ENCODE data around the gene CREB1.

The CREB1 gene

DNA sequence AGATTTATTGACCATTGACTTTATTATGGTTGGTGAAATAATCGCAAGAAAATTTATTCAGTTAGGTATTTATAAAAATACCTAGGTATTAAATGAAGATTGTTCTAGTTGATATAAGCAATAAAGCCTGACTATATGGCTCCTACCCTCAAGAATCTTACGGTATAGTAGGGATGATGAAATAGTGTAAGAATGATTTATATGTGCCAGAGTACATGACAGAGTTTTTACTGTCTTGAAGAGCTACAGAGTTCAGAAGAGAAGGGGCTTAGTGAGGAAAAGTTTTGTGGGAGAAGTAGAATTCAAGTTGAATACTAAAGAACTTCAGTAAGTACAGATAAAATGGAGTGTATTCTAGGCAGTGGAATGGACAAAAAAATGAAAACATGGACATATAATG is 9.7 kb downstream of the CREB1 start:
- DNase-seq (ENCODE audit: extremely low read depth, low read depth), result no peak
- TF ChIP-seq, protein P1, sequence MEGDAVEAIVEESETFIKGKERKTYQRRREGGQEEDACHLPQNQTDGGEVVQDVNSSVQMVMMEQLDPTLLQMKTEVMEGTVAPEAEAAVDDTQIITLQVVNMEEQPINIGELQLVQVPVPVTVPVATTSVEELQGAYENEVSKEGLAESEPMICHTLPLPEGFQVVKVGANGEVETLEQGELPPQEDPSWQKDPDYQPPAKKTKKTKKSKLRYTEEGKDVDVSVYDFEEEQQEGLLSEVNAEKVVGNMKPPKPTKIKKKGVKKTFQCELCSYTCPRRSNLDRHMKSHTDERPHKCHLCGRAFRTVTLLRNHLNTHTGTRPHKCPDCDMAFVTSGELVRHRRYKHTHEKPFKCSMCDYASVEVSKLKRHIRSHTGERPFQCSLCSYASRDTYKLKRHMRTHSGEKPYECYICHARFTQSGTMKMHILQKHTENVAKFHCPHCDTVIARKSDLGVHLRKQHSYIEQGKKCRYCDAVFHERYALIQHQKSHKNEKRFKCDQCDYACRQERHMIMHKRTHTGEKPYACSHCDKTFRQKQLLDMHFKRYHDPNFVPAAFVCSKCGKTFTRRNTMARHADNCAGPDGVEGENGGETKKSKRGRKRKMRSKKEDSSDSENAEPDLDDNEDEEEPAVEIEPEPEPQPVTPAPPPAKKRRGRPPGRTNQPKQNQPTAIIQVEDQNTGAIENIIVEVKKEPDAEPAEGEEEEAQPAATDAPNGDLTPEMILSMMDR (IDR thresholded peaks at IDR 0.05; ENCODE audit: low read depth, low read length), result no peak

DNA sequence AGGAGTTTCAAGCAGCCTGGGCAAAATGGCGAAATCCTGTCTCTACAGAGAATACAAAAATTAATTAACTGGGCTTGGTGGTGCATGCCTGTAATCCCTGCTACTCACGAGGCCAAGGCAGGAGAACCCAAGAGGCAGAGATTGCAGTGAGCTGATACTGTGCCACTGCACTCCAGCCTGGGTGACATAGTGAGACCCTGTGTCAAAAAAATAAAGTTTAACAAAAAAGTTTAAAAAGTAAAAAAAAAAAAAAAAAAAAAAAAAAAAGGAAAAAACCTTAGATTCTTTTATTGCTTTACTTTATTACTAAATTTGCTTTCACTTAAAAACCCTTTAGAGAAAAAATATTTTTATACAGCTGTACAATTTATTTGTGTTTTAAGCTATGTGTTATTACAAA is 10.7 kb downstream of the CREB1 start:
- TF ChIP-seq, protein P1 (IDR thresholded peaks at IDR 0.05; ENCODE audit: low read depth, low read length), result no peak
- DNase-seq (ENCODE audit: extremely low read depth, low read depth), result no peak

DNA sequence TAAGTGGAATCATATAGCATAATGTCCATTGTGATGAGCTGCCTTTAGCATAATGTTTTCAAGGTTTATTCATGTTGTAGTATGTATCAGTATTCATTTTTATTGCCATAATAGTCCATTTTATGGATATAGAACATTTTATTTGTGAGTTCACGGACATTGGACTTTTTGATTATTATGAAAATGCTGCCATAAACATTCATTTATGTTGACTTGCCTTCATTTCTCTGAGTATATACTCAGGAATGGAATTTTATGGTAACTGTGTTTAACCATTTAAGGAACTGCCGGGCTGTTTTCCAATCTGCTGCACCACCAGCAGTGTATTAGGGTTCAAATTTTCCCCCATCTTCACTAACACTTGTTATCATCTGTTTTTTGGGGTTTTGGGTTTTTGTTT is 12.2 kb downstream of the CREB1 start:
- TF ChIP-seq, protein P1 (IDR thresholded peaks at IDR 0.05; ENCODE audit: low read depth, low read length), result no peak
- no peak for DNase-seq (ENCODE audit: extremely low read depth, low read depth)

DNA sequence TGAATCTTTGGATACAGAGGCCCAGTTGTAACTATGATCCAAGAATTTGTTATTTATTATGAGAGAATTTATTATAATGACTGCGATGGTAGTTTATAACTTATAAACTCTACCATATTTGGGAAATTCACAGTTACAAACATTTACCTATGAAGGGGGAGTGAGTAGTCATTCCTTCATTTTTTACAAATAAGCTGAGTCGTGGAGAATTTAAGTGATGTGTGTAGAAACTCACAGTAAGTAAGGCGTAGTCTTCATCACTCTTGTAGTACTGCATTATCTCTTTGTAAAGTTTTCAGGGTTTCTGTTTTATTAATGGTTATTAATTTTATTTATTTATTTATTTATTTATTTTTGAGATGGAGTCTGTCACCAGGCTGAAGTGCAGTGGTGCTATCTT is 13.5 kb downstream of the CREB1 start:
- TF ChIP-seq, protein P1 (IDR thresholded peaks at IDR 0.05; ENCODE audit: low read depth, low read length), result no peak
- no peak for DNase-seq (ENCODE audit: extremely low read depth, low read depth)

DNA sequence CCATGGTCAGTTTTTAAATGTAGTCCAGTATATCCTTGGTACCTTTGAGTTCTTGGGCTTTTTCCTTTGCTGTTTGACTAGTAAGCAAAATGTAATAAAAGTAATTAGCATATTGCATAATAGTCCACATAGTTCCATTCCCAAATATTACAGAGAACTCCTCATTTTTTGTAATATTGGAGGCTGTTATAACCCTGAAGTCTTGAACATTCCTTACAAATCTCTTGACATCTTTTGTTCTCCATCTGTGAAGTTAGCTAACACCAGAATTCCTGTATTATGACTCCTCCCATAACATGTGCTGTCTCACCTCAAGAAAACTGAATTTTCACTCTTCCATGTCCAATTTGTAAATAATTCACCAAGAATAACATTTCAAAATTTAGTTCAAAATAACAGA is 17.1 kb downstream of the CREB1 start:
- peak; percentile 60 for DNase-seq (ENCODE audit: extremely low read depth, low read depth)
- TF ChIP-seq, protein P1 (IDR thresholded peaks at IDR 0.05; ENCODE audit: low read depth, low read length), result no peak

DNA sequence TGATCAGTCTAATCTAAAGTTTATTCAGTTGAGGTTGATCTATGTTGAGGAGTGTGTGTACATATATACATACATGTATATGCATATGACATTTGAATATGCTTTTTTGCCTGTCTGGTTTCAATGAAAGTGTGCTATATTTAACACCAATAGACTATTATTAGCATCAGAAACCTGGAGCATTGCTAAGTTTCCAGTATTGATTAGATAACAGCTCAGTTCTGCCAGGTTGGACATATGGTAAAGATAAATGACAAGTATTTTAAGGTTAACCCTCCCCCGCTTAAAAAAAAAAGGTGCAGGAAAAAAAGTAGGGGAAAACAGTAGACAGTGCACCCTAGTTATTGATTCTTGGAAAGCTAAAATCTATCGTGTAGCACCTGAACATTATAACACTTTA is 19.4 kb downstream of the CREB1 start:
- TF ChIP-seq, protein P1 (IDR thresholded peaks at IDR 0.05; ENCODE audit: low read depth, low read length), result no peak
- DNase-seq (ENCODE audit: extremely low read depth, low read depth), result no peak

DNA sequence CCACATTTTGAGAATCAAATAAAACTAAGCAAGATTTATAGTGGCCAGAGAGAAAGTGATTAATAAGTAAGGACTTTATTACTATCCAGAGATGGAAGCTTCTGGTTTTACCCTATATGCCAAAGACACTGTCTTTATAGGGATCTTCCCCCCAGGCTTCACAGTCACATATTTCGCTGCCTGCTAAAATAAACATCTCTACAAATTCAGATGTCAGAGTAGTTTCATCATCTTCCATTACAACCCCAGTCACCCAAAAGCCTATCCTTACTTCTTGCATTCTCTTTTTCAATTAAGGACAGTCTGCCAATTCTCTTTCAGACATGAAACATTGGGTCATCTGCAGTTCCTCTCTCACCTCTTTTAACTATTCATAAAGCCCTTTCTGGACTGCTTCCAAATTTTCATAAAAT is 28.3 kb downstream of the CREB1 start:
- peak; percentile 61 for DNase-seq (ENCODE audit: extremely low read depth, low read depth)
- TF ChIP-seq, protein P1 (IDR thresholded peaks at IDR 0.05; ENCODE audit: low read depth, low read length), result no peak
